Measurements from ENCODE around the gene RASAL2.

Gene RASAL2

GRCh38 chr1:178093951-178094738 is at the start of gene RASAL2:
TSS of gene RASAL2 (plus strand) at chr1:178094104. CDS start at chr1:178094493, 389 bp downstream.
- DNase-seq (ENCODE audit: low read depth in 2 of 2), result no peak

- no peak for DNase-seq (ENCODE audit: low read depth in 2 of 2)
Observed at GRCh38 chr1:178046591-178047270, 47.2 kb upstream of the RASAL2 start.

- no peak for DNase-seq (ENCODE audit: low read depth in 2 of 2)
Observed at GRCh38 chr1:178047403-178048093, 46.4 kb upstream of the RASAL2 start.

- DNase-seq (ENCODE audit: low read depth in 2 of 2), result no peak
Observed at GRCh38 chr1:178048426-178048825, 45.5 kb upstream of the RASAL2 start.

- no peak for DNase-seq (ENCODE audit: low read depth in 2 of 2)
Observed at GRCh38 chr1:178048883-178049282, 45.0 kb upstream of the RASAL2 start.

- DNase-seq (ENCODE audit: low read depth in 2 of 2), result no peak
Observed at GRCh38 chr1:178050084-178050483, 43.8 kb upstream of the RASAL2 start.

GRCh38 chr1:178051071-178051470 is 42.8 kb upstream of the RASAL2 start:
- DNase-seq (ENCODE audit: low read depth in 2 of 2), result no peak

GRCh38 chr1:178052650-178053461 is 41.0 kb upstream of the RASAL2 start:
- DNase-seq (ENCODE audit: low read depth in 2 of 2), result no peak

GRCh38 chr1:178055093-178055492 is 38.8 kb upstream of the RASAL2 start:
- DNase-seq (ENCODE audit: low read depth in 2 of 2), result no peak

GRCh38 chr1:178055779-178056471 is 38.0 kb upstream of the RASAL2 start:
- DNase-seq (ENCODE audit: low read depth in 2 of 2), result no peak

- DNase-seq (ENCODE audit: low read depth in 2 of 2), result no peak
Observed at GRCh38 chr1:178057141-178057765, 36.7 kb upstream of the RASAL2 start.

GRCh38 chr1:178057912-178058534 is 35.9 kb upstream of the RASAL2 start:
- no peak for DNase-seq (ENCODE audit: low read depth in 2 of 2)

- DNase-seq (ENCODE audit: low read depth in 2 of 2), result no peak
Observed at GRCh38 chr1:178060789-178061556, 32.9 kb upstream of the RASAL2 start.

- no peak for DNase-seq (ENCODE audit: low read depth in 2 of 2)
Observed at GRCh38 chr1:178061620-178062019, 32.3 kb upstream of the RASAL2 start.

- DNase-seq (ENCODE audit: low read depth in 2 of 2), result no peak
Observed at GRCh38 chr1:178064191-178064821, 29.6 kb upstream of the RASAL2 start.

- DNase-seq (ENCODE audit: low read depth in 2 of 2), result no peak
Observed at GRCh38 chr1:178065250-178065649, 28.7 kb upstream of the RASAL2 start.

GRCh38 chr1:178066296-178066907 is 27.5 kb upstream of the RASAL2 start:
- DNase-seq (ENCODE audit: low read depth in 2 of 2), result no peak

GRCh38 chr1:178066908-178067614 is 26.8 kb upstream of the RASAL2 start:
- DNase-seq (ENCODE audit: low read depth in 2 of 2), result no peak
